GM23338 (cell line): ENCODE results near the gene SMURF2. TPM values are rescaled to one million over a fixed set of nuclear protein-coding genes. Genes with fewer than 3 reads are reported as not detected.

Experiments
- ATAC-seq: fragments of 200-7000 bp; cut with Tn5 transposase; 3 replicates; pipeline ENCODE4 v1.9.1; 2020
- DNase-seq: peaks from one replicate; pipeline ENCODE4 v3.0.0-alpha.2; 2015; ENCODE audit warnings: low spot score
- H2AFZ ChIP-seq: fragments of 200-600 bp; sonication (generic); 2 replicates; pipeline ENCODE4 v1.8.0; 2016; ENCODE audit warnings: antibody characterized with exemption, mild to moderate bottlenecking, moderate library complexity
- H3F3A ChIP-seq: fragments of 200-600 bp; sonication (generic); replicated peaks from 2 replicates; pipeline ENCODE4 v1.8.0; 2017; ENCODE audit warnings: antibody characterized with exemption, mixed run types, low read depth
- H3K27ac ChIP-seq: fragments of 200-600 bp; sonication (generic); 2 replicates; pipeline ENCODE4 v1.6.1; 2016; ENCODE audit warnings: low read depth
- H3K27me3 ChIP-seq: fragments of 200-600 bp; sonication (generic); 2 replicates; pipeline ENCODE4 v1.8.0; 2016; ENCODE audit warnings: mild to moderate bottlenecking, mixed run types, moderate library complexity; ENCODE audit not compliant: insufficient read depth
- H3K36me3 ChIP-seq: fragments of 200-600 bp; sonication (generic); 2 replicates; pipeline ENCODE4 v1.8.0; 2016; ENCODE audit warnings: mild to moderate bottlenecking; ENCODE audit not compliant: insufficient read depth
- H3K4me1 ChIP-seq: fragments of 200-600 bp; sonication (generic); 2 replicates; pipeline ENCODE4 v1.8.0; 2016; ENCODE audit warnings: mild to moderate bottlenecking, moderate library complexity; ENCODE audit not compliant: insufficient read depth
- H3K4me2 ChIP-seq: fragments of 200-600 bp; sonication (generic); 2 replicates; pipeline ENCODE4 v1.7.1; 2017; ENCODE audit warnings: mixed run types
- H3K4me3 ChIP-seq: fragments of 200-600 bp; sonication (generic); 2 replicates; pipeline ENCODE4 v1.6.1; 2016; ENCODE audit warnings: mixed run types
- H3K79me2 ChIP-seq: fragments of 200-600 bp; sonication (generic); replicated peaks from 2 replicates; pipeline ENCODE4 v1.8.0; 2017; ENCODE audit warnings: mild to moderate bottlenecking; ENCODE audit not compliant: insufficient read depth
- H3K9me2 ChIP-seq: fragments of 200-600 bp; sonication (generic); 2 replicates; pipeline ENCODE4 v1.8.0; 2017; ENCODE audit not compliant: insufficient read depth
- H4K20me1 ChIP-seq: fragments of 200-600 bp; sonication (generic); replicated peaks from 2 replicates; pipeline ENCODE4 v1.8.0; 2017; ENCODE audit warnings: mild to moderate bottlenecking; ENCODE audit not compliant: insufficient read depth
- H3K27ac Mint-ChIP-seq: 2 replicates; pipeline ENCODE4 v1.8.0; 2020; ENCODE audit warnings: inconsistent platforms, mild to moderate bottlenecking, moderate library complexity, mixed read lengths
- H3K27me3 Mint-ChIP-seq: 3 replicates; pipeline ENCODE4 v1.8.0; 2022; ENCODE audit warnings: low read depth, mild to moderate bottlenecking, moderate library complexity, mixed read lengths, inconsistent platforms; ENCODE audit not compliant: insufficient read depth, poor library complexity
- H3K36me3 Mint-ChIP-seq: 3 replicates; pipeline ENCODE4 v1.8.0; 2021; ENCODE audit warnings: low read depth, mild to moderate bottlenecking, inconsistent platforms, moderate library complexity, mixed read lengths
- H3K4me1 Mint-ChIP-seq: 3 replicates; pipeline ENCODE4 v1.8.0; 2020; ENCODE audit warnings: mild to moderate bottlenecking, inconsistent platforms, mixed read lengths
- H3K4me3 Mint-ChIP-seq: 3 replicates; pipeline ENCODE4 v1.8.0; 2021; ENCODE audit warnings: moderate library complexity, mild to moderate bottlenecking, inconsistent platforms, mixed read lengths
- H3K9me3 Mint-ChIP-seq: 3 replicates; pipeline ENCODE4 v1.8.0; 2020; ENCODE audit warnings: moderate library complexity, mild to moderate bottlenecking, inconsistent platforms, mixed read lengths
- CREB1 ChIP-seq: fragments of 250-450 bp; sonication (Bioruptor Pico); IDR thresholded peaks from 2 replicates; pipeline ENCODE4 v1.5.0; 2020; ENCODE audit warnings: low read depth, mild to moderate bottlenecking, moderate library complexity
- CTCF ChIP-seq, 2 experiments: fragments of 200-600 bp in 1 of 2; sonication (generic) in 1 of 2; conservative IDR thresholded peaks; 2 replicates each; pipeline versions ENCODE4 v1.5.1 to v1.6.1; 2016 to 2017; ENCODE audit warnings: antibody characterized with exemption in 2 of 2, low read depth in 2 of 2, mild to moderate bottlenecking in 2 of 2, moderate library complexity in 1 of 2
- ETS1 ChIP-seq: IDR thresholded peaks from 2 replicates; pipeline ENCODE4 v1.6.1; 2016; ENCODE audit warnings: antibody characterized with exemption
- EZH2 ChIP-seq: fragments of 200-600 bp; sonication (generic); IDR thresholded peaks from one replicate; pipeline ENCODE4 v1.8.0; 2017; ENCODE audit warnings: antibody characterized with exemption, mild to moderate bottlenecking, low read depth; ENCODE audit not compliant: unreplicated experiment
- EZH2phosphoT487 ChIP-seq: fragments of 200-600 bp; sonication (generic); IDR thresholded peaks from one replicate; pipeline ENCODE4 v1.8.1; 2018; ENCODE audit warnings: antibody characterized with exemption; ENCODE audit not compliant: unreplicated experiment
- JUNB ChIP-seq: IDR thresholded peaks from one replicate; pipeline ENCODE4 v1.6.1; 2016; ENCODE audit warnings: antibody characterized with exemption; ENCODE audit not compliant: unreplicated experiment
- NANOG ChIP-seq: IDR thresholded peaks from 2 replicates; pipeline ENCODE4 v1.6.1; 2016; ENCODE audit warnings: antibody characterized with exemption, borderline replicate concordance
- POLR2AphosphoS5 ChIP-seq: IDR thresholded peaks from 2 replicates; pipeline ENCODE4 v1.6.1; 2016; ENCODE audit warnings: antibody characterized with exemption, low read depth
- REST ChIP-seq: IDR thresholded peaks from one replicate; pipeline ENCODE4 v1.6.1; 2018; ENCODE audit warnings: antibody characterized with exemption; ENCODE audit not compliant: unreplicated experiment
- STAT1 ChIP-seq: IDR thresholded peaks from one replicate; pipeline ENCODE4 v1.6.1; 2016; ENCODE audit warnings: antibody characterized with exemption; ENCODE audit not compliant: unreplicated experiment
- ZNF114 ChIP-seq: fragments of 250-450 bp; sonication (Bioruptor Pico); IDR thresholded peaks from 2 replicates; pipeline ENCODE4 v1.5.0; 2020; ENCODE audit warnings: mild to moderate bottlenecking, moderate library complexity
- ZNF331 ChIP-seq: fragments of 250-450 bp; sonication (Bioruptor Pico); IDR thresholded peaks from 2 replicates; pipeline ENCODE4 v1.5.0; 2020; ENCODE audit warnings: low read depth, mild to moderate bottlenecking, moderate library complexity
- ZNF462 ChIP-seq: fragments of 250-450 bp; sonication (Bioruptor Pico); IDR thresholded peaks from 2 replicates; pipeline ENCODE4 v1.5.0; 2020; ENCODE audit warnings: mild to moderate bottlenecking, moderate library complexity
- polyA plus RNA-seq: library from polyadenylated mRNA; unstranded; fragments of >200 nt; fragmentation: Nextera tagmentation; extraction: Ambion mirVana; gene quantifications from 2 replicates; pipeline ENCODE4 v1.2.1, GENCODE V29; 2016
- total RNA-seq: library from RNA; depleted of rRNA; stranded (reverse); fragments of >200 nt; shearing (Covaris generic); gene quantifications from 2 replicates; pipeline ENCODE4 v1.2.3, GENCODE V29; 2014

The SMURF2 gene
- total and polyA plus RNA-seq, 2 experiments from 2014 or later, result 12.1 to 29.6 TPM

- Mint-ChIP-seq H3K4me1 (no peaks in the 10 kb centered on the region; the same call in 2 of the 3 replicates), H3K27me3 (no peaks in the 10 kb centered on the region), H3K27ac (no peak overlapping the region), H3K4me3 (no peak overlapping the region), H3K9me3 (no peaks in the 10 kb centered on the region), H3K36me3 (peaks cover 36% of the 10 kb centered on the region; the same call in 2 of the 3 replicates)
- H3K9me2 ChIP-seq, result no peaks in the 10 kb centered on the region
- ATAC-seq, result no peak
- H3K27ac ChIP-seq, result no peak overlapping the region
- H3K4me3 ChIP-seq, result no peak overlapping the region
- no peak for DNase-seq
- no peaks in the 10 kb centered on the region for H3K27me3 ChIP-seq
- 0 out of 2 replicates have a peak, but pooled peaks cover 7% of the 10 kb centered on the region for H3K36me3 ChIP-seq
- no peak overlapping the region for H2AFZ ChIP-seq
- no peaks in the 10 kb centered on the region for H3K4me1 ChIP-seq
- H3K4me2 ChIP-seq, result no peak overlapping the region
- H4K20me1 ChIP-seq, result no peaks in the 10 kb centered on the region; the same call in 1 of the 2 replicates
- TF ChIP-seq ZNF331 (CRISPR knock-in tag) (no peak), EZH2 (no peak), STAT1 (no peak), POLR2AphosphoS5 (no peak), JUNB (no peak), EZH2phosphoT487 (no peak), ZNF114 (CRISPR knock-in tag) (no peak), CREB1 (no peak), ETS1 (no peak), CTCF (conservative IDR thresholded peaks at IDR 0.05; ENCODE audit: low read depth in 2 of 2) (no peak), REST (no peak), ZNF462 (no peak), NANOG (no peak)
- H3K79me2 ChIP-seq, result no peaks in the 10 kb centered on the region
- no peaks in the 10 kb centered on the region for H3F3A ChIP-seq
These were observed 88.9 kb downstream of the SMURF2 start for GRCh38 chr17:64573214-64573613.
